Stimulated activated CD8-positive, alpha-beta memory T cell treated with anti-CD3 and anti-CD28 coated beads, Interleukin-12 subunit alpha, Interleukin-12 subunit beta, amount 100 ng/mL, for 4 hours (primary cell): ENCODE results near the gene GCK.

ENCODE experiments used
- DNase-seq: peaks from one replicate; pipeline ENCODE4 v3.0.0-alpha.2; 2020; ENCODE audit warnings: low read depth

The GCK gene

DNA sequence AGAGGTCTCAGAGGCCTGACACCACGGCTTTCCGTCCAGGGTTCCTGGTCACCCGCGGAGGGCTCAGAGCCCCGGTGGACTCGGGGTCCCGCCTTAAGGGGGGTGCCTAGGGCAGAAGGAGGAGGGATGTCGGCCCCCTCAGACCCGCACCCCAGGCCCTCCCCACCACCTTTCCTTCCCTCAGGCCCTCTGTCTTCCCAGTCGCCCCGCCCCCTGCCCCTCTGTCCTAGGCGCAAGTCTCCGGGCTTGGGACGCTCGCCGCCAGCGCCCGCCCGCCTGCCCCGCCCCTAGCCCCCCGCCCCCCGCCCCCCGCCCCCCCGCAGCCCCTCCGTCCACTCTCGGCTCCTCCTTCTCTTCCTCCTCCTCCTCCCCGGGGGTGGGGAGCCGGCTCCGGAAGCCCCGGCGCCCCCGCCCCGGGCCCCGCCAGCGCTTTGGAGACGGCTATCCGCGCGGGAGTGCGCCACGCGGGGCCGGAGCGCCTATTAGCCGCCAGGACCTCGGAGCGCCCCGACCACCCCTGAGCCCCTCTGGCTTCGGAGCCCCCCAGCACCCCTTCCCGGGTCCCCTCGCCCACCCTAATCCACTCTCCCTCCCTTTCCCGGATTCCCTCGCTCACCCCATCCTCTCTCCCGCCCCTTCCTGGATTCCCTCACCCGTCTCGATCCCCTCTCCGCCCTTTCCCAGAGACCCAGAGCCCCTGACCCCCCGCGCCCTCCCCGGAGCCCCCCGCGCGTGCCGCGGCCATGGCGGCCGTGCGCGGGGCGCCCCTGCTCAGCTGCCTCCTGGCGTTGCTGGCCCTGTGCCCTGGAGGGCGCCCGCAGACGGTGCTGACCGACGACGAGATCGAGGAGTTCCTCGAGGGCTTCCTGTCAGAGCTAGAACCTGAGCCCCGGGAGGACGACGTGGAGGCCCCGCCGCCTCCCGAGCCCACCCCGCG, 85.0 kb downstream of the GCK start, which contains the start of gene AEBP1:
TSS of gene AEBP1 (plus strand) at position 423 of the 937 bp plus-strand sequence. CDS start at position 744, 321 bp downstream.
- no peak for DNase-seq

DNA sequence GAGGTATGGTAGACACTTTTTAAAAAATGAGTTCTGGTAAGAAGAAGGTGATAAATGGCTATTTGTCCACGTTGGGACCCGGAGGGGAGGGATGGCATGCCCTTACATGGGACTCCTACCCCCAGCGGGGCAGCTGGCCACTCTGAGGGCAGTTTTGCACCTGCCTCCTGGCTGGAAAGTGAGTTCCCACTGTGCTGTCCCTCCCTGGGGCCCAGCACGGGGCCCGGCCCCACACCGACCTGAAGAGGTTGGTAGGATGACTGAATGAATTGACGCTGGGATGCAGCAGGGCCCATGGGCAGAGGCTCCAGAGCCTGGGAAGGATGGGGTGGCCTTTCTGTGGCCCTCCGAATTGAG, 85.7 kb downstream of the GCK start:
- DNase-seq = no peak

DNA sequence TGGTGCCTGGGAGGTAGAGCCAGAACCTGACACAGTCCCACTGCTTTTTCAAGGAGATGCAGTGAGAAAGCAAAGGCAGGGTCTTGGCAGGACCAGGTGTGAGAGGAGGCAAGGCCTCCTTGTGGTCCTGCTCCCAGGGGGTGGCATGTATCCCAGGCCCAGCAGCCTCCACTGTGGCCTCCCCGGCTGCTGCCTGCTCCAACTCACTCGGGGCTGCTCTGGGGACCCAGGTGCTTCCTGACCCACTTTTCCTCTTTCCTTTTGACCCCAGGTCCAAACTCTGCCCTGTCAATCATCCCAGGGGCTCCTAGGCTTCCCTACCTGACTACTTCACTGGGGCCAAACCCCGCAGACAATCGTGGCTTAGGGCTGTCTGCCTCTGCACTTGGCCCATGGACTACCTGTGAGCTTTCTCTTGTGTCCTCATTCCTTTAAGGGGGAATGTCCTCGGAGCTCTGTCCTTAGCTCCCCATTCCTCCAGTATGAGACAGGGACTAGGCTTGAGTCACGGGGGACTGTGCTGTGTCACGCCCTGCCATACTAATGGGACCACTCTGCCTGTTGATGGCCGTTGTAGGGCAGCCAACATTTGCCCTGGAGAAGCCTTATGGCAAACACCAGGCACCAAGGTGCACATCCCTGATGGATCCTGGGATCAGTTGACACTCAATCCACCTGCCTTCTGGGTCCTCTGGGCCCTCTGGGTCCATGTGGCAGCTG, 86.2 kb downstream of the GCK start:
- no peak for DNase-seq

DNA sequence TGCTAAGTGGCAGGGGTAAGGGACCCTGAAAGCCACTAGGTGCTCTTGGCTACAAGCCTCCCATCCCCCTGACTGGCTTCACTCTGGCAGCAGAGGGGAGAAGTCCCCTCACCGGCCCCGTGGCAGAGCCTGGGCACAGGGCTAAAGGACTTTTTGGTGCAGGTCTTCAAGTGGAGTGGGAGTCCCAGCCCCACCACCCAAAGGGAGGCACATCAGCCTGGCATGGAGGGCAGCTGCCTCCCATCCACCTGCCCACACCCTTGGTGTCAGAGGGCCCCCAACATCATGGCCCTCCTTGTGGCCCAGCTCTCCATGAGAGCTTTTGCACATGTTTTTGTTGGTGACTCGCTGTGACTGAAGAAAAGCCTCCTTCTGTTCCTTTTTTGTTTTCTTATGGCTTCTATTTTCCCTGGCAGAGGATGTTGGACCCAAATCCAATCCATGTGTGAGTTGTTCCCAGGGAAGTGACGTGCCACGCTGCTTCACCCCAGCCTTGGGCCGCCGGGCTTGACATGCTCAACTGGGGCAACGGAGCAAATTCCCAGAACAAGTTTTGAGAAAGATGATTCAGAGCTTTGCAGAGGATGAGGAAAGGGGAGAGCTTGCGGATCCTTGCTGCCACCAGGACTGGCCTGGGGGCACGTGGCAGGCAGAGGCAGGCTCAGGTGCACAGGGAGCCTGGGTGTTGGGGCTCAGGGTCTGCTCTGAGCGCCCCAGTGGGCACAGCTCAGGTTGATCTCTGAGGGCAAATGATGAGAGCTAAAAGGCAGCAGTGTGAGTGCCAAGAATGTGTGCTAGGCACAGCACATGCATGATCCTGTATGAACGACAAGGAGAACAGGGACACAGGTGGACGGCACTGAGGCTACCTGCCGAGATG, 87.0 kb downstream of the GCK start:
- DNase-seq = no peak

DNA sequence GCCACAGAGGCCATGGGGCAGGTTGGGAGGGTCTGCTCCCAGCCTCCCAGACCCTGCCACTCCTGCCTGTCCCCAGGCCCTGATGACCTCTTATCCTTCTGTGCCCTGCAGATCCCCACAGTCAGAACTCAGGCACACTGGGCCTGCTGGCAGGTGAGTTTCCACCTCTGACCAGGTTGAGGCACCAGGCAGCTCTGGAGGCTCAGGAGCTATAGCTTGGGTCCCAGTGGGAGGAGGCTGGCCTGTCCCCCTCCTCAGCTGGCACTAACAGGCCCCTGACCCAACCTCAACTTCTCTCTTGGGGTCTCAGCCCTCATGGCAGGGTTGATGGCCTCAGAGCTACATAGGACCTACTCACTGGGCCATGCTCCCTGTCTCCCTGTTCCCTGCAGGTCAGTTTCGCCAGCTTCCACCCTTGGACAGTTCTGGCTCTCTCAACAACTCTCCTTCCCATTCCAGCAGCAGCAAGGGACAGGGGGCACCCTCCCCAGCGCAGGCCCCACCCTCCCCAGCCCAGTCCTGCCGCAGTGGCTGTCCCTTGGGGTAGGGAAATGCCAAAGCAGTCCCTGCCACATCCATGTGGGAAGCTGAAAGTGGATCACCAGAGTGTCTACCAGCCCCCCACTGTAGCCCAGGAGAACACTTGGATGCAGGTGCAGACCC, 87.8 kb downstream of the GCK start:
- DNase-seq = no peak

DNA sequence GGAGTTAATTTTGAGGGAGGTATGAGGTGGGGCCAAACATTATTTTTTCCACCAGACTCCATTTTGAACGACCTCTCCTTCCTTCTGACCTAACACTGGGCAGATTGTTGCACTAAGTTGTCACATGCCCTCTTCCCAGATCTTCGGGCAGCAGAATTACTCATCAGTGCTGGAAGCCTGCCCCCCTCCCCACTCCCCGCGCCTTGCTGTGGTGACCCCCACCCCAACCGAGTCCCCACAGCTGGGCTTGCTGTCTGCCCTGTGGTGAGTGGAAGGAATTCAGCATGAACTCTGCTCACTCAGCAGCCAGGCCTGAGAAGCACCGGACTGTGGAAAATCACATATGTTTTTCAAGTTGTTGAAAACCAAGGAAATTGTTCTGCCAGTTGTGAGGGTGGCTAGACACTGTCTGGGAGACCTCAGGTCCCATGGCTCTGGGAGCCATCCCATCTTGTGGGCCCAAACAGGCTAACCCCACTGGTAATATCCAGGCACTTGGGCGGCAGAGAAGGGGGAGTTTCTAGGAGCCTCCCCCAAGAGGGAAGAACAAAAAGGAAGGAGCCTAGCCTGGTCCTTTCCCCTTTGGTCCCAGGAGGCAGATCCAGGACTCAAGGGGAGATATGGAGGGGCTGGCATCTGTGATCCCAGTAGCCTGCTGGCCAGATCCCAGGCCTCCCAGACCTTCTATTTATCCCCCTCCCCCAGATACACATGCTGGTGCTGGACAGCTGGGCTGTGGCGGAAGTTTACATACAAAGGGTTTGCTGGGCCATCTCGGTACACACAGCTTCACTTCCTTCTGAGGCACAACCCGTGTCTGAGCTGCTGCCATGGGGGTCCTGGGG, 88.6 kb downstream of the GCK start:
- no peak for DNase-seq

DNA sequence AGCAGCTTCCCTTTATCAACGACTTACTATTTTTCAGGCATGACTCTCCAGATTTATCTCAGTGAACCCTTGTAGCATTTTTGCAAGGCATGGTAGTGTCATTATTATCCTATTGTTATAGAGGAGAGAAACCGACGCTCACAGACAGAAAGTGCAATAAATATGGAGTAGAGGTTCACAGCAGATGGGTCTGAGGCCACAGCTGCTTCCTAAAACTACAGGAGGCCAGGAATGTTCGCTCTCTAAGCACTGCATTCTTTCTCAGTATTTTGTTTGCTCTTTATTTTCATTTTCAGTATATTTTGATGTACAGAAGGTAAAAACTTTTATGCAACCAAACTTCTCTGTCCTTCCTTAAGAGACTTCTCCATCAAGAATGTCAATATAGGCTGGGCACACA, 89.6 kb downstream of the GCK start:
- no peak for DNase-seq

DNA sequence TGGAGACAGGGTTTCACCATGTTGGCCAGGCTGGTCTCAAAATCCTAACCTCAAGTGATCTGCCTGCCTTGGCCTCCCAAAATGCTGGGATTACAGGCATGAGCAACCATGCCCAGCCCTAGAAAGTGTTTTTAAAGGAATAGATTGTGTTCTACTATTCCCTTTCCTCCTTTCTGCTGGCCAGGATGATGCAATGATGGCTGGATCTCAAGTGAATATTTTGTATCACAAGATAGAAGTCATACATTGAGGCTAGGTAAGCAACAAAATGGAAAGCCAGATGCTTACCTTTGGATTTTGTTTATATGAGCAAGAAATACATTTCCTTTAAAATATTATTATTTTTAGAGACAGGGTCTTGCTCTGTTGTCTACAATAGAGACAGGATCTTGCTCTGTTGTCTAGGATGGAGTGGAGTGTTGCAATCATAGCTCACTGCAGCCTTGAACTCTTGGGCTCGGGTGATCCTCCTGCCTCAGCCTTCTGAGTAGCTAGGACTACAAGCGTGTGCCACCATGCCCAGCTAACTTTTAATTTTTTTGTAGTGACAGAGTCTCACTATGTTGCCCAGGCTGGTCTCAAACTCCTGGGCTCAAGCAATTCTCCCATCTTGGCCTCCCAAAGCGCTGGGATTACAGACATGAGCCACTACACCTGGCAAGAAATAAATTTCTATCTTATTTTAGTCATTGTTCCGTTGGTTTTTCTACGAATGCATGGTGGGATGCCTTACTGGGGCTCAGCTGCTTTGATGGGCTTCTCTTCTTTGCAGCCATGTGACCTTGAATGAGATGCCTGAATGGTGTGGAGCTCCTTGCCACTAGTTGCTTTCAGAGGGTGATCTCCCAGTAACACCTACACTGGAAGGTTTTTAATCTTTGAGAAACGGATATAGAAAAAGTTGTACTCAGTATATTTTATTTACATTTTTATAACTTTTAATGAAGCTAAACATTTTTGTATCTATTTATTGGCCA, 90.9 kb downstream of the GCK start:
- DNase-seq = no peak

DNA sequence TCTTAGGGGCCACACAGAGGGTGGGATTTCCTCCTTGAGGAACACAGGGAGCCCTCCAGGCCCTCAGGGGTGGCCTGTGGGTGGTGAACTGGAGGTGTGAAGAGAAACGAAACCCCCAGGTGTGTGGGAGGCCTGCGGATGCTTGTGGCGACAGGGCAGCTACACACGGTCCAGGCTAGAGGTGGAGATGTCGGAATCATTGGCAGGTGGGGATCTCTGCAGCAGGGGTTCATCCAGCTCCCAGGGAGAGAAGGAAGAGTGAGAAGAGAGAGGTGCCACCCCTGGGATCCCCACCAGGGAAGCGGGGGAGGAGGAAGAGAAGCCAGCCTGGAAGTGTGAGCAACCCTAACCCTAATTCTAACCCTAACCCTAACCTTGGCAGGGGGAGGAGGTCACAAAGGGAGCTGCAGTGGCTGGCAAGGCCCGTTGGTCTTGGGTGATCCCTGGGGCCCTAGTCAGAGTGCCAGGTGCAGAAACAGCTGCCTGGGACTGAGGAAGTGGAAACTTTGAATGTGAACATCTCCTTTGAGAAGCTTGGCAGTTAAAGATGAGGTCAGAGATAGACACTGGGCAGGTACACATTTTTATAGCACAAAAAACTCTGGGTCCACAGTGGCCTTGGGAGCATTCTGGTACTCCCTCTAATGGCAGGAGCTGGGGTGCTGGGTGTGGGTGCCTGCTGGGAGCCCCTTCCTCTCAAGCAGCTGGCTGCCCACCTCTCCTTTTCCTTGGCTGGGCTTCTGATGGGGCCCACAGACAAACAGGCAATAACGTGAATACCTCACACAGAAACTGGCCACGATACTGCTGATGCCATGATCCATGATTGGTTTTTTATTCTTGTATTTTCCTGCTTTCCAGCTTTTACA, 91.9 kb downstream of the GCK start:
- DNase-seq = no peak

DNA sequence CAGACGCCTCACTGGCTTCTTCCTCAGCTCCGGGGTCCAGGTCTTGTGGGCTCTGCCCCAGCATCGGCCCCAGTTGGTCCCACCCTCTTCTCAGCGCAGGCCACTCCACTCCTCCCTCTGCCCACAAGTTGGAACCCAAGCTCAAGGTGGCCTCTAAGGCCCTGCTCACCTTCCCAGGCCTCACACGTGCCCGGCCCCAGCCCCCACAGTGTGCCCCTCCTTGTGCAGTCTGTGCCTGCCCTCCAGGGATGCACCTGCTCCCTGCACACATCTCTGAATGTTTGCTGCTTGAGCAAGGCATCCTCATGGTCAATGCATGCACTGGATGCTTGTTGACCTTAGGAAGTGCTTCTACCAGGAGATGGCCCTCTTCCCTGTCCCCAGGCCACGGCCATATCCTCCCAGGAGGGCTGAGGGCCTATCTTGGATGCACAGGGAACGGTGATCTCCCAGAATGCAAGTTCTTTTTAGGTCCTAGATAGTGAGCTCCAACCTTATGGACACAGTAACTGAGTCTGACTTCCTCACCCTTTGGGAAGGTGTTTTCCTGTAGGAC, 92.8 kb downstream of the GCK start:
- DNase-seq = no peak

DNA sequence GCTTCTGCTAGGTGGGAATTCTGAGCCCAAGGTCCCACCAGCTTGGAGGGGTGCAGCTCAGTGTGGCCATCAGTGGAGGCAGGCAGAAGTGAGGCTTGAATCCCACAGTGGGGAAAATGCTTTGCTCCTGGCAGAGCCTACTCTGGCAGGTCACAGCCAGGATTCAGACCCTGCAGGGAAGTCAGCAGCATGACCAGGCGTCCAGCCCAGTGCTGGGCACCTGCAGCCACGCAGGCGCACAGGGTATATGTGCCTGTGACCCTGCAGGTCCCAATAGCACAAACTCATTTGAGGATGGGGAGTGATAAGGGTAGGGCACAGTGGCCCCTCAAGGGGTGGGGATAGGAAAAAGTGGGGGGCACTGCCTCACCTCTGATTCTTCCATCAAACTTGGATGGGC, 93.5 kb downstream of the GCK start:
- no peak for DNase-seq

DNA sequence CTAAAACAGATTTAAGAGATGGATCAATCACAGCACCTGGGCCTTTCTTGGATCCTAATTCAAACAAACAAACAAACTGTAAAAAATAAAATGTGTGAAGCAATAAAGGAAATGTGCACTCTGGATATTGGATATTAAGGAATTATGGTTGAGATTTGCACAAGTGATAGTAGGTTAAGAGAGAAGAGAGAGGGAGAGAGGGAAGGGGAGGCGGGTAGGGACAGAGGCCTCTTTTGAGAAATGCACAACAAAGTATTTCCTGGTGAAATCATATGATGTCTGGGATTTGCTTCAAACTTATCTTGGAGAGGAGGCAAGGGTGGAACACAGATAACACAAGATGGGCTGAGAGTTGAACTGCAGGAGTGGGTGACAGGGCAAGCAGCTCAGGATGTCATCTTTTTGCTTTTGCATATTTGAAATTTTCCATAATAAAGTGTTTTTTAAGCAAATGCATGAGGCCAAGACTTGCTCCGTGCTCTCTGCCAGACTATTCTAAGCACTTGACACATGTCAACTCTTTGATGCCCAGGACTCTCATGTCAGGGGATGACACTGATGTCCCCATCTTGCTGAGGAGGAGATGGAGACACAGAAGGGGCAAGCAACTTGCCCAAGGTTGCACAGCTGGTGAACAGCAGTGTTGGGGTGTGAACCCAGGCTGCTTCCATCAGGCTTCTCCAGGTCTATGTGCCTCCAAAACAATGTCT, 94.2 kb downstream of the GCK start:
- no peak for DNase-seq

DNA sequence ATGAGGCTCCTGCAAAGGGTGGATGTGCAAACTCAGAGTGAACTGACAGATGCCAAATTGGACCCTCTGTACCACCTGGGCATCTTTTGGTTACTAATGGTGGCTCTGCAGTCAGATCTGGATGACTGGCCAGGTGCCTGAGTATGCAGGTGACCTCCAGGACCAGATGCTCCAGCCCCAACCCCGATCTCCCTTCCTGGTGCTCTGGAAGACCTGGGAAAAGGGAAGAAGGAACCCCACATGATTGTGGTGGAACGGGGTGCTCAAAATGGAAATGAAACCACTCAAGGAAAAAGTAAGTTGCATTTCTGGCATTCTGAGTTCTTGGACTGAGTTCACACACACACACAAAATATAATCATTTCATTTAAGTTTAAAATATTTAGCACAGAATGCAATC, 94.9 kb downstream of the GCK start:
- no peak for DNase-seq
